Measurements from ENCODE around the gene GSKIP. TPM values are rescaled to one million over a fixed set of nuclear protein-coding genes. Genes with fewer than 3 reads are reported as not detected.

The GSKIP gene

Small RNAs within 50 kb of the gene (small RNA-seq; reads per million reads assigned to genes)
- gene RNU2-33P (ENCODE audit: low read depth) = not detected
